Tibial artery (tissue), 4 donors: ENCODE data around the gene CORO1C.

Experiments used
- DNase-seq, 2 donors: peaks; one replicate each; pipeline ENCODE4 v3.0.0-alpha.2; 2019
- H3K27ac ChIP-seq, 2 donors: fragments of 200-600 bp; sonication (generic) in 1 of 2; 1 replicate in 1 of 2; 2 replicates in 1 of 2; pipeline ENCODE4 v1.5.1; 2018 to 2019; ENCODE audit warnings: mild to moderate bottlenecking in 1 of 2
- H3K27me3 ChIP-seq, 2 donors: fragments of 200-600 bp; sonication (generic) in 1 of 2; one replicate each; pipeline versions ENCODE4 v1.5.1 to v1.6.0; 2016 to 2019
- H3K36me3 ChIP-seq, 3 donors: fragments of 200-600 bp; sonication (generic) in 2 of 3; one replicate each; pipeline ENCODE4 v1.5.1; 2016 to 2019; ENCODE audit warnings: mild to moderate bottlenecking in 2 of 3
- H3K4me1 ChIP-seq, 4 donors: fragments of 200-600 bp; sonication (generic) in 2 of 4; 1 replicate in 3 of 4; 2 replicates in 1 of 4; pipeline ENCODE4 v1.5.1; 2016 to 2019
- H3K4me3 ChIP-seq, 2 donors: fragments of 200-600 bp; sonication (generic) in 1 of 2; 1 replicate in 1 of 2; 2 replicates in 1 of 2; pipeline ENCODE4 v1.5.1; 2018 to 2019; ENCODE audit warnings: mild to moderate bottlenecking in 2 of 2
- H3K9me3 ChIP-seq, 3 donors: fragments of 200-600 bp; sonication (generic) in 1 of 3; one replicate each; pipeline ENCODE4 v1.5.1; 2016 to 2019
- CTCF ChIP-seq, 2 experiments: fragments of 200-600 bp in 1 of 2; fragments of 450-650 bp in 1 of 2; IDR thresholded peaks; one replicate each; pipeline ENCODE4 v1.5.1; 2017 to 2019; ENCODE audit warnings: antibody characterized with exemption in 2 of 2, mild to moderate bottlenecking in 1 of 2, moderate library complexity in 1 of 2
- intact Hi-C: fragments of 100-400 bp; cut with DNase I; formaldehyde crosslinking; loops from one replicate; pipeline ENCODE4 v1.15.0; 2023; ENCODE audit warnings: low total_unique reads

Gene CORO1C

DNA sequence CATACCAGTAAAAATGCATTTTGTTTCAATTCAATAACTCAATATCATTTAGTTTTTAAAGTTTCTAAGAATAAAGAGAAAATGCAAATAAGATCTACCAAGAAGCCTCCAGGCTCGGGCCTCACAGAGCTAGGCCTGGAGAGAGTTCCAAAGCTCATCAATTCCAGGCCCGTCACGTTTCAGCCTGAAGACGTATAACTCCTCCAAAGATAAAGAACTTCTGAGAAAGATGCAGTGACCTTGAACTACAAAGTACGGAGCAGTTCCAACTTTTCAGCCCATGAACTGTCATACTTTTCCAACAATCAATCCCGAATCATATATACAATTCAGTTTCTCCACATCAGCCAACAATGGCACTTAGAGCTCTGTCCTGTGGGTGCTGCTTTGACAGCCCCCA, 17.8 kb downstream of the CORO1C start:
- Histone ChIP-seq H3K27ac (peak overlapping the region in 1 of 2 donors; percentile 51), H3K36me3 (peaks cover 0 to 10% (median 9%) of the 10 kb centered on the region in 3 donors), H3K9me3 (no peaks in the 10 kb centered on the region), H3K4me1 (peaks cover 0 to 98% (median 41%) of the 10 kb centered on the region in 4 donors), H3K4me3 (no peak overlapping the region), H3K27me3 (no peaks in the 10 kb centered on the region)
- no peak for DNase-seq
- intact Hi-C loops = no loop called here
- no peak for TF ChIP-seq CTCF (IDR thresholded peaks at IDR 0.05)

DNA sequence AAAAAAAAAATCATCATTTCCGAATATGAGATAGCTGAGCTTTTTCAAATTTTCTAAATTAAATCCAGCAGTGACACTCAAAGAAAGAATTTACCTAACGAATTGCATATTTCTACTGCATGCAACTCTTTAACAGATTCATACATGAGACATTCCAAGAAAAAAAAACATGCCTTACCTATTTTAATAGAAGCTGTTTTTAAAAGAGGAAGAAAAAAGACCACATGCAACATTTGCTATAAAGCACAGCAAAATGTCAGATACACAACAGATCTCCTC, 18.5 kb downstream of the CORO1C start:
- Histone ChIP-seq H3K36me3 (peaks cover 0 to 10% (median 9%) of the 10 kb centered on the region in 3 donors), H3K4me3 (no peak overlapping the region), H3K27me3 (no peaks in the 10 kb centered on the region), H3K4me1 (peaks cover 0 to 97% (median 38%) of the 10 kb centered on the region in 4 donors), H3K9me3 (no peaks in the 10 kb centered on the region), H3K27ac (peak overlapping the region in 1 of 2 donors; percentile 51)
- TF ChIP-seq CTCF (IDR thresholded peaks at IDR 0.05) = no peak
- no peak for DNase-seq
- intact Hi-C loops = no loop called here

DNA sequence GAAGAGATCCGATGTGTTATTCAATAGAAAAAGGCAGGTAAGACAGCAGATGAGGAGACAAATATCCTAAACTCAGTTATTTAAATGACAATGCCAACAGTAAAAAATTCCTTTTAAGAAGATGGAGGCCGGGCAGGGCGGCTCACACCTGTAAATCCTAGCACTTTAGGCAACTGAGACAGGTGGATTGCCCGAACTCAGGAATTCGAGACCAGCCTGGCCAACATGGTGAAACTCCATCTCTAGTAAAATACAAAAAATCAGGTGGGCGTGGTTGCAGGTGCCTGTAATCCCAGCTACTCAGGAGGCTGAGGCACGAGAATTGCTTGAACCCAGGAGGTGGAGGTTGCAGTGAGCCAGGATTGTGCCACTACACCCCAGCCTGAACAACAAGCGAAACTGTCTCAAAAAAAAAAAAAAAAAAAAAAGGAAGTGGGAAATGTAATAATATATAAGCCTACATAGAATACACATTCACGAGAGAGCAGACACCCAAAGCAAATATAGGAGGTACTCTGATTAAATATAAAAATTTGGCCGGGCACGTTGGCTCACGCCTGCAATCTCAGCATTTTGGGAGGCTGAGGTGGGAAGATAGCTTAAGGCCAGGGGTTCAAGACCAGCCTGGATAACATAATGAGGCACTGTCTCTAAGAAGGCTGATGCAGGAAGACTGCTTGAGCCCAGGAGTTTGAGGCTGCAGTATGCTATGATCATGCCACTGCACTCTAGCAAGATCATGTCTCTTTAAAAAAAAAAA, 19.0 kb downstream of the CORO1C start:
- Histone ChIP-seq H3K4me1 (peaks cover 0 to 97% (median 37%) of the 10 kb centered on the region in 4 donors), H3K27ac (peak overlapping the region in 1 of 2 donors; percentile 51), H3K9me3 (no peaks in the 10 kb centered on the region), H3K4me3 (no peak overlapping the region), H3K36me3 (peaks cover 0 to 8% (median 7%) of the 10 kb centered on the region in 3 donors), H3K27me3 (no peaks in the 10 kb centered on the region)
- TF ChIP-seq CTCF (IDR thresholded peaks at IDR 0.05) = no peak
- DNase-seq = no peak
- intact Hi-C loops = no loop called here

GRCh38 chr12:108711489-108712164, 19.7 kb downstream of the CORO1C start:
- no peak for DNase-seq
- no peak for TF ChIP-seq CTCF (IDR thresholded peaks at IDR 0.05)
- Histone ChIP-seq H3K4me1 (peaks cover 0 to 96% (median 34%) of the 10 kb centered on the region in 4 donors), H3K36me3 (peaks cover 0 to under 1% (median under 1%) of the 10 kb centered on the region in 3 donors), H3K9me3 (no peaks in the 10 kb centered on the region), H3K27ac (peak overlapping the region in 1 of 2 donors; percentile 51), H3K4me3 (no peak overlapping the region), H3K27me3 (no peaks in the 10 kb centered on the region)
- intact Hi-C loops = no loop called here

- no peak for TF ChIP-seq CTCF (IDR thresholded peaks at IDR 0.05)
- Histone ChIP-seq H3K4me3 (no peak overlapping the region), H3K27me3 (no peaks in the 10 kb centered on the region), H3K36me3 (no peaks in the 10 kb centered on the region), H3K4me1 (peaks cover 0 to 96% (median 35%) of the 10 kb centered on the region in 4 donors), H3K9me3 (no peaks in the 10 kb centered on the region), H3K27ac (peak overlapping the region in 1 of 2 donors; percentile 11)
- DNase-seq = no peak
- intact Hi-C loops = no loop called here
Observed at GRCh38 chr12:108709697-108710096, 21.6 kb downstream of the CORO1C start.
